ENCODE data around the gene CSMD2.

CSMD2 gene

GRCh38 chr1:33914531-33914930, 250.5 kb downstream of the CSMD2 start:
- no peak overlapping the region for H3K9ac ChIP-seq (ENCODE audit: low read depth, low read length, poor library complexity, severe bottlenecking)
- H2AFZ ChIP-seq (ENCODE audit: low read length): no peak overlapping the region
- H3K4me3 ChIP-seq (ENCODE audit: low read length, poor library complexity, severe bottlenecking): no peak overlapping the region
- no peaks in the 10 kb centered on the region for H3K4me1 ChIP-seq (ENCODE audit: insufficient read depth, low read length, poor library complexity, severe bottlenecking)
- H3K9me3 ChIP-seq (ENCODE audit: insufficient read depth, low read depth, low read length): no peaks in the 10 kb centered on the region
- H3K79me2 ChIP-seq (ENCODE audit: insufficient read depth, low read length): no peaks in the 10 kb centered on the region
- TF ChIP-seq CTCF (conservative IDR thresholded peaks at IDR 0.05; ENCODE audit: low read length): no peak
- no peak for TF ChIP-seq EZH2phosphoT487 (IDR thresholded peaks at IDR 0.05; ENCODE audit: borderline replicate concordance)
- H4K20me1 ChIP-seq (ENCODE audit: insufficient read depth, low read length, poor library complexity, severe bottlenecking): no peaks in the 10 kb centered on the region
- no peaks in the 10 kb centered on the region for H3K9me2 ChIP-seq (replicated peaks; ENCODE audit: low read depth, low read length)
- no peaks in the 10 kb centered on the region for H3K27me3 ChIP-seq (ENCODE audit: insufficient read depth, low read length, poor library complexity, severe bottlenecking)
- no peaks in the 10 kb centered on the region for H3K36me3 ChIP-seq (ENCODE audit: insufficient read depth, low read length)
- H3K4me2 ChIP-seq (ENCODE audit: low read depth, low read length, poor library complexity, severe bottlenecking): no peak overlapping the region
- H3F3A ChIP-seq (ENCODE audit: low read depth): no peaks in the 10 kb centered on the region

- no peak overlapping the region for H3K4me2 ChIP-seq (ENCODE audit: low read depth, low read length, poor library complexity, severe bottlenecking)
- no peaks in the 10 kb centered on the region for H4K20me1 ChIP-seq (ENCODE audit: insufficient read depth, low read length, poor library complexity, severe bottlenecking)
- no peaks in the 10 kb centered on the region for H3K79me2 ChIP-seq (ENCODE audit: insufficient read depth, low read length)
- no peaks in the 10 kb centered on the region for H3K36me3 ChIP-seq (ENCODE audit: insufficient read depth, low read length)
- no peak overlapping the region for H3K9ac ChIP-seq (ENCODE audit: low read depth, low read length, poor library complexity, severe bottlenecking)
- H3K9me2 ChIP-seq (replicated peaks; ENCODE audit: low read depth, low read length): no peaks in the 10 kb centered on the region
- H3K9me3 ChIP-seq (ENCODE audit: insufficient read depth, low read depth, low read length): no peaks in the 10 kb centered on the region
- H2AFZ ChIP-seq (ENCODE audit: low read length): no peak overlapping the region
- H3K4me3 ChIP-seq (ENCODE audit: low read length, poor library complexity, severe bottlenecking): no peak overlapping the region
- H3K4me1 ChIP-seq (ENCODE audit: insufficient read depth, low read length, poor library complexity, severe bottlenecking): no peaks in the 10 kb centered on the region
- no peaks in the 10 kb centered on the region for H3F3A ChIP-seq (ENCODE audit: low read depth)
- no peaks in the 10 kb centered on the region for H3K27me3 ChIP-seq (ENCODE audit: insufficient read depth, low read length, poor library complexity, severe bottlenecking)
- TF ChIP-seq CTCF (conservative IDR thresholded peaks at IDR 0.05; ENCODE audit: low read length): no peak
- no peak for TF ChIP-seq EZH2phosphoT487 (IDR thresholded peaks at IDR 0.05; ENCODE audit: borderline replicate concordance)
These were observed 256.6 kb downstream of the CSMD2 start for GRCh38 chr1:33908324-33908956.

- H3K27me3 ChIP-seq (ENCODE audit: insufficient read depth, low read length, poor library complexity, severe bottlenecking): no peaks in the 10 kb centered on the region
- no peaks in the 10 kb centered on the region for H3F3A ChIP-seq (ENCODE audit: low read depth)
- no peaks in the 10 kb centered on the region for H3K4me1 ChIP-seq (ENCODE audit: insufficient read depth, low read length, poor library complexity, severe bottlenecking)
- H3K4me2 ChIP-seq (ENCODE audit: low read depth, low read length, poor library complexity, severe bottlenecking): no peak overlapping the region
- no peaks in the 10 kb centered on the region for H4K20me1 ChIP-seq (ENCODE audit: insufficient read depth, low read length, poor library complexity, severe bottlenecking)
- H3K79me2 ChIP-seq (ENCODE audit: insufficient read depth, low read length): no peaks in the 10 kb centered on the region
- no peaks in the 10 kb centered on the region for H3K36me3 ChIP-seq (ENCODE audit: insufficient read depth, low read length)
- H3K9ac ChIP-seq (ENCODE audit: low read depth, low read length, poor library complexity, severe bottlenecking): no peak overlapping the region
- no peak overlapping the region for H2AFZ ChIP-seq (ENCODE audit: low read length)
- TF ChIP-seq EZH2phosphoT487 (IDR thresholded peaks at IDR 0.05; ENCODE audit: borderline replicate concordance): no peak
- TF ChIP-seq CTCF (conservative IDR thresholded peaks at IDR 0.05; ENCODE audit: low read length): no peak
- H3K9me2 ChIP-seq (replicated peaks; ENCODE audit: low read depth, low read length): no peaks in the 10 kb centered on the region
- H3K9me3 ChIP-seq (ENCODE audit: insufficient read depth, low read depth, low read length): no peaks in the 10 kb centered on the region
- H3K4me3 ChIP-seq (ENCODE audit: low read length, poor library complexity, severe bottlenecking): no peak overlapping the region
These were observed 258.9 kb downstream of the CSMD2 start for GRCh38 chr1:33906156-33906555.
